Non-pigmented ciliary epithelial cell (primary cell): Measurements from ENCODE around the gene PIGW.
A peak's percentile ranks its signal among the peaks of the same experiment; 100 is the strongest.
"Not testable (repeated sequence)": the region's sequence is repeated elsewhere in the genome, so short reads cannot be mapped to it uniquely, and the experiment has no call there.

ENCODE experiments used
- DNase-seq: peaks from one replicate; pipeline ENCODE4 v3.0.0-alpha.2; 2010; ENCODE audit warnings: low read depth

The PIGW gene

DNA sequence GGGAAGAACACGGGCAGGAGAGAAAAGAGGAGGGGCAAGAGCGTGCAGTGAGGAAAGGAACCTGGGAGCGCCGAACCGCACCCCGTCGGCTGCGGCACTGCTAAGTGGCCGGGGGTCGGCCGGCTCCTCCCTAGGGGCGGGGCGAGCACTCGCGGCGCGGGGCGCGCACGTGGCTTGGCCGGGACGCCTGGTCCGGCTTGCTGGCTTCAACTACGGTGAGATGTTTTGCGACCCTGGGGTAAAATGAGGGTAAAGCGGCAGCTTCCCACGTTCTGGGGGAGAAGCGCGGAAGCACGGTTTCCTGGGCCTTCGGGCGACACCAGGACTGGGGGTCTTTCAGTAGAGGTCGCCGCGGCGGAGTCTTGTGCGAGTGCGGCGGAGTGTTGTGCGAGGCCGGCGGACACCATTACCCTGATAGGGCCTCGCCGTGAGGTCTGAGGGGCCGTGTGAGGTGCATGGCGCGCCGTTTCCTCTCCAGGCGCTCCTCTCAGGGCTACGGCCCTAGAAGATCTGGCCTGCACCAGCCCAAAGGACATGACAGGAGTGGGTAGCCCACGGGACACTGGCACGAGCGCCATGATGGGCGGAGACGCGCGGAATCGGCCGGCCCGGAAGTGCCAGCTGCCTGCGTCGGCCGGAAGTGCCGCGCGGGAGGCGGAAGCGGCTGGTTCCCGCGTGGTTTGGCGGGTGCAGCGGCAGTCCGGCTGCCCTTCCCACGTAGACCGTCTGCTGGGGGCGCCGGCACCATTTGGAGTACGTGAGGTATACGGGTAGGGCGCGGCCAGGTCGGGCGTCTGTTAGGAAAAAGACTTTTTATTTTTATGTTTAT is at the start of gene PIGW, which contains the start of gene MYO19:
TSS of gene PIGW (plus strand) at position 148 of the 829 bp plus-strand sequence. CDS start 2,115 bp downstream, outside the sequence.
TSS of gene MYO19 (minus strand) at position 29 of the 829 bp plus-strand sequence. CDS start 2,330 bp downstream, outside the sequence.
- DNase-seq, result no peak

DNA sequence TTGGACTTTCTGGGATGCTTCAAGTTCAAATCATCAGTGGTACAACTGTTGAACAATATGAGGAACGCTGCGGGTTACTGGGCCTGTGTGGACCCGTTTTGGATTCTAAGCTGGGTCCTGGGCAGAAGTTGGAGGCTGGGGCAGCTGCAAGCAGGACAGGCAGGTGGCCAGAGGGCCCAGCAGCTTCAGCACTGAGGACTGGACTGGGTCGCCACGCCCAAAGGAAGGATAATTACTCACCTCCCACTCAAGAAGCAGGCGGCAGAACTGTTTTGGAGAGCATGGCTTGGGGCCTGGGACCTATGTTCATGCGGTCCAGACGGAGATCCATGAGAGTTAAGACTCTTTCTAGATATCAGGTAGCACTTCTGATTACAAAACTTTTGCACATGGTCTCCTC is 49.8 kb upstream of the PIGW start:
- DNase-seq, result no peak

- DNase-seq, result no peak
These were observed 49.0 kb upstream of the PIGW start for GRCh38 chr17:36485805-36486203.

DNA sequence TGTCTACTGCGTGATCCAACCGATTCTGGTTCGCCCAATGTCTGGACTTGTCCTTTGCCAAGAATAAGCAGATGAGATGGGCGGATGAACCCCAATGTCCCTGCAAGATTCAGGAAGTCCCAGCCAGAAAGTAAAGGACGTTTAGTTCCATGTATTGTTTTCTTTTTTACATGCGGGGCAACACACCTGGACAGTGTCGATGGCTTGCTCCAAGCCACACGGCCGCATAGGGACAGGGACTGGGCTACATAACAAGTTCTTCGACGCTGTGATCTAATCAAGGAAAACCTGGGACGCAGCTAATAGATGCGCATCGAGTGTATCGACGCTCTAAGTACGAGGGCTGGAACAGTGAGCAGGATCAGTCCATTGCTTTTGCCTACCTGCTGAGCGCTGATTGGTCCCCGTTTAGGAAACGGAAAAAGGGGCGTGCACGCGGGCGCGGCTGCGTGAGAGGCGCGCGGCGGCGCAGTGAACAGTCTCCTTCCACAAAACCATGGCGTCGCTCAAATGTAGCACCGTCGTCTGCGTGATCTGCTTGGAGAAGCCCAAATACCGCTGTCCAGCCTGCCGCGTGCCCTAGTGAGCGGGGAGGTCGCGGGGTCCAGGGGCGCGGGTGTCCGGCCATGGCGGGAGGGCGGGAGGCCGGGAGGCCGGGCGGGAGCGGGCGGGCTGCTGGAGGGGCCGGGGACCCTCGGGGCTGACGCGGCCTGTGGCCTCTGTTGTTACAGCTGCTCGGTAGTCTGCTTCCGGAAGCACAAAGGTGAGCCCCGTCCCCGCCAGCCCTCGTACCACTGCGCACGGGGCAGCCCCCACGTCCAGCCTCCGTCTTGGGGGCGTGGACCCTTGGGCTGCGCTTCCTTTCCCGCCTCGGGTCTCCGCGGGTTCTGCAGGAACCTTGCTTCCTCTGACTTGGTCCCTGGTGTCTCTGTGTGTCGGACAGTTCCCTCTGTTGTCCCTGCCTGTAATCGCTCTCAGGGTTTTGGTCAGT is 48.3 kb upstream of the PIGW start, which contains the start of gene ZNHIT3:
TSS of gene ZNHIT3 (plus strand) at position 478 of the 991 bp plus-strand sequence. CDS start at position 497, 19 bp downstream.
- peak; percentile 85 for DNase-seq

GRCh38 chr17:36493956-36494355 is 40.8 kb upstream of the PIGW start:
- DNase-seq, result no peak

DNA sequence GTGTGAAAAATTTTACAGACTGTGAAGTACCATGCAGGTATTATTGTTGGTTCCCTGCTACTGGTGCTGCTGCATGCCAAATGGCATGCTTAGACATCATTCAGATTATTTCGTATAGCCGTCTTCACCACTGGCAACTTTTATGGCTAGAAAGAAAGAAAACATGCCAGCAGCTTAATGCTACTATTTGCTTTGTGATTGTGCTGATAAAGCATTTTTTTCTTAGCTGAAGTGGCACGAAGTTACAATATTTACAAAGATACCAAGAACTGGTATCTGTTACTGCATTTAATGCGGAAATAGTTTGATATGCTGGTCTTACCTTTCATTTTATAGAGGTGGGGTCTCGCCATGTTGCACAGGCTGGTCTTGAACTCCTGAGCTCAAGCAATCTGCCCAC is 40.1 kb upstream of the PIGW start:
- no peak for DNase-seq

DNA sequence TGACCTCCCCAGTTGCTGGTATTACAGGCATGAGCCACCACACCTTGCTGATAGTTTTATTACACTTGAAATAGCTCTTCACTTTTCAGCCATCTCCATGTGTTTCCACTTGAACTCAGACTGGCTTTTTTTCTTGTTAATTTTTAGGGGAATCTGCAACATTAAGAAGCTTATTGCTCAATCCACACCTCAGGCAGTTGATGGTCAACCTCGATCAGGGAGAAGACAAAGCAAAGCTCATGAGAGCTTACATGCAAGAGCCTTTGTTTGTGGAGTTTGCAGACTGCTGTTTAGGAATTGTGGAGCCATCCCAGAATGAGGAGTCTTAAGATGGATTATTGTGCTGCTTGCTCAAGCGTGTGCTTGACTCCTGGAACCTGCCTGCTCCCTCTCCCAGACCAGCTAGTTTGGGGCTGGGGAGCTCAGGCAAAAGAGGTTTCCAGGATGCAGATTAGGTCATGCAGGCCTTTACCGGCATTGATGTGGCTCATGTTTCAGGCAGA is 39.7 kb upstream of the PIGW start:
- DNase-seq, result no peak

DNA sequence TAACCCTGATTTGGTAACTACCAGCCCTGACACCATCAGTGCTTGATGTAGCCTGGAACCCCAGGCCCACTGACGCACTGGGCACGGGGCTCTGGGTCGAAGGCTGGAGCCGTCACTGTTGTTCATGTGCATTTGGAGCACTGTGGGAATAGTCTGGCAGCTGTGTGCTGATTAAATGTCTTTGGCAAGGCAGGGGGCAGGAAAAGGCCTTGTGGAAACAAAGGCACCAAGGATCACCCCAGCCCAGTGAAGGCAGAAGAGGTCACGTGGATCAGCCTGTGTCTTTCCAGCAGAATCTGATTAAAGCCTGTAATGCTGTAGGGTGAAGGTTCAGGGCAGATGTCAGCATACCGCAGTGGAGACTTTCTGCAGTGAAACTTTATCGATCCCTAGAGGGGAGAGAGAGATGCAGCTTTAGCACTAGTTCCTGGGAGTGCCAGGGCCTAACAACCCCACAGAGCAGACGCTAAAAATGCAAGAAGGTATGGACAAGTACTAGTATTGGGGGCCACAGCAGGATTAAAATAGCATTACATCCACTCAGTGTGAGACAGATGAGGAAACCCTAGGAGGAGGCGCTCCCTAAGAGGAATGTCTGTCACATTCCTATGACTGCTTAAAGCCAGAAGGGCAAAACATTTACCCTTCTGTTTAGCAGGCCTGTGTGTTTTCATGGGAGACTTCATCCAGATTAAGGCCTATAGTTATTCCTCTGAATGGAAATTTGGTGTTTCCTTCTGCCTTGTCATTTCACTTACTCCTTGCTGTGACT is 38.6 kb upstream of the PIGW start:
- DNase-seq, result no peak

DNA sequence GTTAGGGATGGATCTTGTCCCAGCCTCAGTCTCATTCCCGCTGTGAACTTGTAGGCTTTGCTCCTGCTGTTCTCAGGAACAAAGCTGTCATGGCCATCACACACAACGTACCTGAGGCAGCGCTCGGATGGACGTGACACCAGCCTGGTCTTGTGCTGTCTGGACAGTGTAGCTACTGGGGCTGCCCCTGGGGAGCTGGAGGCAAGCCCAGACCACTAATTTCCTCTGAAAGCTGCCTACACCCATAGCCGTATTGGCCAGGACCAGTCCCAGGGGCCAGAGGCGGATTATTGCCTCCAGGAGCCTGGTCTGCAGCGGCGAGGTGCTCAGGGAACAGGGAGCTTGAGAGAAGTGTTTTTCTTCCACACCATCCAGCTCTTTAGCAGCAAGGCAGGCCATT is 36.6 kb upstream of the PIGW start:
- no peak for DNase-seq

DNA sequence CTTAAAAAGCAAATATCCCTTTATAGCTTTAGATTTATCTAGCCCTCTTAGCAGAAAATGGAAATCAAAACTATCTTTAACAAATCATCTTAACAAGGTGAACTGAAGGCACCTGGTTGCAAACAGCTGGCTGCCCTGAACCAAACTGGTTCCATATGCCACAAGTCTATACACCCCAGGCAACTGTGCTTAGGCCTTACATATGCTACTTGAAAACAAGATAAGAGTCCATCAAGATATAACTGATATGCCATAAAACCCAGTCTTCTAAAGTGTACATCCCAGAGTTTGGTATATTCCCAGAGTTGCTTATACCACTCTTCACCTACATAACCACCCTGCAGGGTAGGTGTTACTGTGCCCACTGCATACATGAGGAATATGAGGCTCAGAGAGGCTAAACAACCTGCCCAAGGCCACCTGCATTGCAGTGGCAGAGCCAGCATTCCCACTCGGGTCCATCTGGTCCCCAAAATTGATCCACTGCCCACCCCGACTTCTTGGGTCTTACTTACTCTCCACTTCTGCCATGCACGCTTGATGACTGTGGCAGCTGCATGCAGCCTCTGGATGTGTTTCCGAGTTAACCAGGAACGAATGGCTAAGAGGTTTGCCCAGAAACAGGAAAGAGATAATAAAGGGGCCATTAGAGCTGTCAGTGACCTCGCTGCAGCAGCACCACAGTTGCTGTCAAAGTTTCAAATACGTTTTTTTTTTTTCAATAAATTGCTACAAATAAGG is 36.1 kb upstream of the PIGW start:
- no peak for DNase-seq

DNA sequence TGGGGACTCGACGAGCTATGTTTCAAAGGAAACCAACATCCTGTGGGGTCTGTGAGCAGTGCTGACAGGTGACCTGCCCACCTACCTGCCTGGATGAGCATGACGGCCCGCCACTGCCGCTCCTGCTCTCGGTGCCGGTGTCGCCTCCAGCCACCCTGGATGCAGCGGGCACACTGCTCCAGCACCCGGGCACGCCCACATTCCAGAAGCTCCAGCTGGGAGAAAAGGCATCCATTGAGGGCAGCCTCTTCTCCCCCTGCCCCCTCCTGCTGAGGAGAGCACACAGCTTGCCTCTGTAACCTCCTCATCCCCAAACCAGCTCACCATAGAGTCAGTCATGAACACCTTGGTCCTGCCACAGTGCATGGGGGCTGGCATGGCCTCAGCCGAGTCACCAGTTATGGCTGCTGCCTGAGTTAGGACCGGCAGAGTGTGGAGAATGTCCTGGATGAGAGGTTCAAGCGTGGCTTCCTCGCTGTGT is 34.0 kb upstream of the PIGW start:
- DNase-seq, result no peak

GRCh38 chr17:36501351-36501750 is 33.4 kb upstream of the PIGW start:
- DNase-seq, result no peak

DNA sequence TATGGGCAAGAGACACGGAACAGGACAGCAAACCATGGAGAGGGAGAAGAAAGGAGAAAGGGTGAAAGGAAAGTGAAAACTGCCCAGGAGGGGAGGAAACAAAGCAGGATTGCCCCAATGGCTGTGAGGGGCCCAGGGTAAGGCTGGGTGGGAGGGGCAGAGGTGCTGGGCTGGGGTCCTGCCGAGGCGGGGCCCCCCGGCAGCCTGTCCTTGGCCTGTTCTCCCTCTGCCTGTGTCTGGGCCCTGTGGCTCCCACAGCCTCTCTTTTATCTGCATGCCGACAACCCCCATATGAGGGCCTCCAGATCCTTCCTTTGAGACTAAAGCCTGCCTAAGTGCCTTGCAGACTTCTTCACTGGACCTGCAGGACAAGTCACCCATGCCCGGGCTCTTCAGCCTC is 32.8 kb upstream of the PIGW start:
- DNase-seq, result no peak

DNA sequence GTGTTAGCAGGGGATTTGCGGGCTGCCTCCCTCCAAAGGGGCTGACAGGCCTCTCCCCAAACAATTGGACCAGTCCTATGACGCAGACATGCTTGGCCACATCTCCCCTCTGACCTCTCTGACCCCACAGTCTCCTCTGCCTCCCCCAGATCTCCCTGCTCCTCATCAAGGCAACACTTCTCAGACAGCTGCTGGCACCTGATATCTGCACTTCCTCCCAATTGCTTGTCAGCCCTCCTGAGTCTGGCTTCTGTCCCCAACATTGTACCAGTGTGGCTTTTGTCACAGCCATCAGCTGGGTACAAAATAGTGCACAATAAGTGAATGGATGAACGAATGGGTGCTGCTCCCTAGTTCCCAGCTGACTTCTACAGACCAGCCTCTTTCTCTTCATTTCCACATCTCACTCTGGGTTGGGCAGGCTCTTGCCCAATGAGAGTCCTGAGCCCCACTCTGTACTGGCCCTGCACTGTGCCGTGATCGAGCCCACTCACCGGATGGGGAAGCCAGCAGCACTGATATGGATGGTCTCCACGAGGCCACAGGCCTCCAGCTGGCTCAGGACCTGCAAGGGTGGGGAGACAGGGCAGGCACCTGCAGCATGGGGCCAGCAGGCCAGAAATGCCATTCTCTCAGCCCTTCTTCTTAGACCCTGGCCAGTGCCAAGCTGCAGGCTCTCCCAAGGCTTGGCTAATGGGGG is 31.2 kb upstream of the PIGW start:
- no peak for DNase-seq

DNA sequence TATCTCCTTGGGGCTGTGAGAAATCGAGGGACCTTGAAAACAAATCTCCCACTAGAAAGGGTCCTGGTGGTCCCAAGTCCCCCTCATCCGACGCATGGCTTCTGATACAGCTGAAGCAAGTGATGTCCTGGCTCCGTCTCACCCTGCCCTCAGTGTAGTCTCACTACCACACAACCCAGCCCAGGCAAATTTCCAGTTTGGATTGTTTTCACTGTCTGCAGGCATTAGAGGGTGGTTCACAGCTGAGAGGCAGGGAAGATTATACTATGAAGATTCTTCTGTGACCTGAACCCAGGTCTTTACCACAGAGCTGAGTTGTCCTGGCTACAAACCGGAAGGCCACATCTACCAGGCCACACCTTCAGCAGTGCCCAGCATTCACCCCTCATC is 30.6 kb upstream of the PIGW start:
- DNase-seq, result no peak

- DNase-seq, result no peak
These were observed 29.6 kb upstream of the PIGW start for GRCh38 chr17:36505171-36505570.

DNA sequence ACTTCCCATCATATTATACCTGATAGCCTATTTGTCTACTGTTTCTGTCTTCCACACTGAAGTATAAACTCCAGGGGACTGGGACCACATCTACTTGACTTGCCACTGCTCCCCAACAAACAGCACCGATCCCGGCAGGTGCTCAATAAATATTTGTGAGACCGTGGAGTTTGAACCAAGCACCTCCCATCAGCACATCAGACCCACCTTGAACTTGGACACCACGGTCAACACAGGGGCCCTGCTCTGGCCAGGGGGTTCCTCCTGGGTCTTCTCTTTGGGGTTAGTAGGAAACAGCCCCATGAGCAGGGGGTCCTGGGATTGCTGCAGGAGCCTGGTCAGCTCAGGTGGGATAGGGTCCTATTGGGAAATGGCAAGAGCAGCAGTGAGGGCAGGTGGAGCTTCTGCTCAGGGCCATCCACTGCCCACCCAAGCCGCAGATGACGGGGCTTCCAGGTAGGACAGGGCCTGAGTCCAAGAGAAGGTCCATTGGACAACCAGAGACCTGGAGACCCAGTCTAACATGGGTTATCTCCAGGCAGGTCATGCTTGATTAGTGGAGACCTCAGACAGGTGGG is 28.4 kb upstream of the PIGW start:
- no peak for DNase-seq

DNA sequence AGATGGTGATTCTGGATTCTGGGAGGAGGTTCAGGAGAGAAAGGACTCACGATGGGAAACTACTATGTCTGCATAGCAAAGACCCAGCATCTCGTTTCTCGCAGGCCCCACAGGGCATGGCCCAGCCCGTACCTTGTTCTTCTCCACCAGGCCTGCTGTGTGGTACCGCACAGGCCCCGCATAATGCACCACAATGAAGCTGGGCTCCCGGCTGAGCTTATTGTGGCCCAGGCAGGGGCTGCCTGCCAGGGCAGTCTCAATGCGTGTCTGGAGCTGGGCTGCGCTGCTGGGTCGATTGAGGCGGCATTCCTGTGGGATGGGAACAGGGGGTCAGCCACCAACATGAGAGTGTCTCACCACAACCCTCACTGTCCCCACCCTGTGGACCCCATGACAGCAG is 28.0 kb upstream of the PIGW start:
- DNase-seq, result no peak

DNA sequence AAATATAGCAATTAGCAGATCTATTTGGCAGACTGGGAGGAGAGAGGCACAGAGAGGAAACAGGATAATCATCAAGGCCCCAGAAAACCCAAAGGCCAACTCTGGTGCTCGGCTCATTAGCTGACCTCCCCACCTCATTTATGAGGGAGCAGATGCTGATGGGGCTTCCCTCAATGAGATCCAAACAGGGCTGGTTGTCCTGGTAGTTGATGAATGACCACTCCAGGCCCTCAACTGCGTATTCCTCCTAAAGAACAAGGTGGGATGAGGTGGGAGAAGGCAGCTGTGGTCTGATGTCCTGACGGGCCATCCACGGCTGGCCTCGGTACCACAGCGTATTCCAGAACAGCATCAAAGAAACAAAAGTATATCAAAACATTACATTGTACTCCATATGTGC is 27.5 kb upstream of the PIGW start:
- DNase-seq, result no peak

- DNase-seq, result not testable (repeated sequence)
These were observed 26.3 kb upstream of the PIGW start for GRCh38 chr17:36508439-36508838.
